ENCODE data around the gene URB1.
"Not testable (repeated sequence)": the region's sequence is repeated elsewhere in the genome, so short reads cannot be mapped to it uniquely, and the experiment has no call there.

The URB1 gene

GRCh38 chr21:32392880-32393676 is at the start of gene URB1:
URB1 (minus strand) TSS chr21:32393012; CDS start chr21:32392910, 102 bp downstream.
- in situ Hi-C loops (cut with MboI; ENCODE audit: low sequenced_read_pairs) = no loop called here

GRCh38 chr21:32437729-32438128 is 44.9 kb upstream of the URB1 start:
- in situ Hi-C loops (cut with MboI; ENCODE audit: low sequenced_read_pairs) = no loop called here

GRCh38 chr21:32432982-32433660 is 40.3 kb upstream of the URB1 start:
- in situ Hi-C loops (cut with MboI; ENCODE audit: low sequenced_read_pairs) = not testable (repeated sequence)

- in situ Hi-C loops (cut with MboI; ENCODE audit: low sequenced_read_pairs) = no loop called here
Measured at GRCh38 chr21:32427958-32428623, 35.3 kb upstream of the URB1 start.

- in situ Hi-C loops (cut with MboI; ENCODE audit: low sequenced_read_pairs) = no loop called here
Measured at GRCh38 chr21:32426592-32427051, 33.8 kb upstream of the URB1 start.

GRCh38 chr21:32426066-32426465 is 33.3 kb upstream of the URB1 start:
- in situ Hi-C loops (cut with MboI; ENCODE audit: low sequenced_read_pairs) = no loop called here

GRCh38 chr21:32425628-32426027 is 32.8 kb upstream of the URB1 start:
- in situ Hi-C loops (cut with MboI; ENCODE audit: low sequenced_read_pairs) = no loop called here

GRCh38 chr21:32424674-32425073 is 31.9 kb upstream of the URB1 start:
- in situ Hi-C loops (cut with MboI; ENCODE audit: low sequenced_read_pairs) = loop anchor here (25.0 kb wide), 1 partner anchor 763 kb away; no protein-coding TSS in a partner anchor

- in situ Hi-C loops (cut with MboI; ENCODE audit: low sequenced_read_pairs) = loop anchor here (25.0 kb wide), 1 partner anchor 763 kb away; no protein-coding TSS in a partner anchor
Measured at GRCh38 chr21:32424191-32424535, 31.4 kb upstream of the URB1 start.

GRCh38 chr21:32423320-32424190 is 30.7 kb upstream of the URB1 start:
- in situ Hi-C loops (cut with MboI; ENCODE audit: low sequenced_read_pairs) = loop anchor here (25.0 kb wide), 1 partner anchor 764 kb away; no protein-coding TSS in a partner anchor

GRCh38 chr21:32422064-32422463 is 29.3 kb upstream of the URB1 start:
- in situ Hi-C loops (cut with MboI; ENCODE audit: low sequenced_read_pairs) = loop anchor here (25.0 kb wide), 1 partner anchor 765 kb away; no protein-coding TSS in a partner anchor

GRCh38 chr21:32418146-32418545 is 25.3 kb upstream of the URB1 start:
- in situ Hi-C loops (cut with MboI; ENCODE audit: low sequenced_read_pairs) = loop anchor here (25.0 kb wide), 1 partner anchor 769 kb away; no protein-coding TSS in a partner anchor

GRCh38 chr21:32415451-32416398 is 22.9 kb upstream of the URB1 start:
- in situ Hi-C loops (cut with MboI; ENCODE audit: low sequenced_read_pairs) = loop anchor here (25.0 kb wide), 1 partner anchor 772 kb away; no protein-coding TSS in a partner anchor

- in situ Hi-C loops (cut with MboI; ENCODE audit: low sequenced_read_pairs) = loop anchor here (25.0 kb wide), 1 partner anchor 773 kb away; no protein-coding TSS in a partner anchor
Measured at GRCh38 chr21:32414579-32415358, 22.0 kb upstream of the URB1 start.

- in situ Hi-C loops (cut with MboI; ENCODE audit: low sequenced_read_pairs) = loop anchor here (25.0 kb wide), 1 partner anchor 773 kb away; no protein-coding TSS in a partner anchor
Measured at GRCh38 chr21:32413697-32414578, 21.1 kb upstream of the URB1 start.

- in situ Hi-C loops (cut with MboI; ENCODE audit: low sequenced_read_pairs) = loop anchor here (25.0 kb wide), 1 partner anchor 774 kb away; no protein-coding TSS in a partner anchor
Measured at GRCh38 chr21:32413015-32413504, 20.2 kb upstream of the URB1 start.
